ENCODE results near the gene IGSF9B. TPM values are rescaled to one million over a fixed set of nuclear protein-coding genes. Genes with fewer than 3 reads are reported as not detected.

IGSF9B gene
- total RNA-seq, 1 donor from 2014 or later, result 209 TPM

GRCh38 chr11:133984828-133985227 lies 28.1 kb upstream of the IGSF9B start:
- no peaks in the 10 kb centered on the region for H3K27me3 Mint-ChIP-seq (ENCODE audit: unreplicated experiment)
- DNase-seq, result no peak
- H3K9me3 Mint-ChIP-seq (ENCODE audit: unreplicated experiment), result peaks cover 11% of the 10 kb centered on the region
- H3K36me3 Mint-ChIP-seq (ENCODE audit: unreplicated experiment), result peaks cover 8% of the 10 kb centered on the region
- H3K27ac Mint-ChIP-seq (ENCODE audit: unreplicated experiment), result no peak overlapping the region
- H3K4me1 Mint-ChIP-seq (ENCODE audit: low read depth, unreplicated experiment), result peaks cover 37% of the 10 kb centered on the region
- H3K4me3 Mint-ChIP-seq (ENCODE audit: unreplicated experiment), result no peak overlapping the region
- TF ChIP-seq CTCF (IDR thresholded peaks at IDR 0.05; ENCODE audit: partially characterized antibody, unreplicated experiment), result no peak

GRCh38 chr11:133983660-133984316 lies 27.0 kb upstream of the IGSF9B start:
- H3K27me3 Mint-ChIP-seq (ENCODE audit: unreplicated experiment), result no peaks in the 10 kb centered on the region
- DNase-seq, result no peak

GRCh38 chr11:133982876-133983275 lies 26.1 kb upstream of the IGSF9B start:
- Mint-ChIP-seq H3K4me3 (ENCODE audit: unreplicated experiment) (no peak overlapping the region), H3K27me3 (ENCODE audit: unreplicated experiment) (no peaks in the 10 kb centered on the region), H3K4me1 (ENCODE audit: low read depth, unreplicated experiment) (peaks cover 30% of the 10 kb centered on the region), H3K9me3 (ENCODE audit: unreplicated experiment) (peaks cover 11% of the 10 kb centered on the region), H3K27ac (ENCODE audit: unreplicated experiment) (no peak overlapping the region), H3K36me3 (ENCODE audit: unreplicated experiment) (peaks cover 4% of the 10 kb centered on the region)
- no peak for DNase-seq
- no peak for TF ChIP-seq CTCF (IDR thresholded peaks at IDR 0.05; ENCODE audit: partially characterized antibody, unreplicated experiment)

More at GRCh38 chr11:133983660-133984316, 27.0 kb upstream of the IGSF9B start:
- no peak for TF ChIP-seq CTCF (IDR thresholded peaks at IDR 0.05; ENCODE audit: partially characterized antibody, unreplicated experiment)
- peaks cover 4% of the 10 kb centered on the region for H3K36me3 Mint-ChIP-seq (ENCODE audit: unreplicated experiment)
- peaks cover 31% of the 10 kb centered on the region for H3K4me1 Mint-ChIP-seq (ENCODE audit: low read depth, unreplicated experiment)
- no peak overlapping the region for H3K4me3 Mint-ChIP-seq (ENCODE audit: unreplicated experiment)
- H3K27ac Mint-ChIP-seq (ENCODE audit: unreplicated experiment), result no peak overlapping the region
- H3K9me3 Mint-ChIP-seq (ENCODE audit: unreplicated experiment), result peaks cover 11% of the 10 kb centered on the region

GRCh38 chr11:133982151-133982550 lies 25.4 kb upstream of the IGSF9B start:
- Mint-ChIP-seq H3K27ac (ENCODE audit: unreplicated experiment) (no peak overlapping the region), H3K4me3 (ENCODE audit: unreplicated experiment) (peak overlapping the region; percentile 55), H3K4me1 (ENCODE audit: low read depth, unreplicated experiment) (peaks cover 26% of the 10 kb centered on the region), H3K9me3 (ENCODE audit: unreplicated experiment) (peaks cover 11% of the 10 kb centered on the region), H3K36me3 (ENCODE audit: unreplicated experiment) (peaks cover 4% of the 10 kb centered on the region), H3K27me3 (ENCODE audit: unreplicated experiment) (no peaks in the 10 kb centered on the region)
- TF ChIP-seq CTCF (IDR thresholded peaks at IDR 0.05; ENCODE audit: partially characterized antibody, unreplicated experiment), result no peak
- no peak for DNase-seq

GRCh38 chr11:133981156-133981555 lies 24.4 kb upstream of the IGSF9B start:
- Mint-ChIP-seq H3K4me3 (ENCODE audit: unreplicated experiment) (no peak overlapping the region), H3K27me3 (ENCODE audit: unreplicated experiment) (no peaks in the 10 kb centered on the region), H3K4me1 (ENCODE audit: low read depth, unreplicated experiment) (peaks cover 19% of the 10 kb centered on the region), H3K9me3 (ENCODE audit: unreplicated experiment) (peaks cover 11% of the 10 kb centered on the region), H3K27ac (ENCODE audit: unreplicated experiment) (no peak overlapping the region), H3K36me3 (ENCODE audit: unreplicated experiment) (peaks cover 4% of the 10 kb centered on the region)
- DNase-seq, result no peak
- no peak for TF ChIP-seq CTCF (IDR thresholded peaks at IDR 0.05; ENCODE audit: partially characterized antibody, unreplicated experiment)
